GM23248 (cell line): Measurements from ENCODE around the gene STRA6. TPM values are rescaled to one million over a fixed set of nuclear protein-coding genes. Genes with fewer than 3 reads are reported as not detected.

Experiments used
- DNase-seq: peaks from one replicate; pipeline ENCODE4 v3.0.0-alpha.2; 2015
- H2AFZ ChIP-seq: fragments of 200-600 bp; sonication (generic); 2 replicates; pipeline ENCODE4 v1.6.1; 2016; ENCODE audit warnings: antibody characterized with exemption
- H3F3A ChIP-seq: fragments of 200-600 bp; sonication (generic); 2 replicates; pipeline ENCODE4 v1.6.1; 2016; ENCODE audit warnings: mild to moderate bottlenecking, antibody characterized with exemption, mixed run types; ENCODE audit not compliant: insufficient read depth
- H3K27ac ChIP-seq: fragments of 200-600 bp; sonication (generic); 2 replicates; pipeline ENCODE4 v1.5.1; 2016; ENCODE audit warnings: mild to moderate bottlenecking
- H3K27me3 ChIP-seq: fragments of 200-600 bp; sonication (generic); replicated peaks from 2 replicates; pipeline ENCODE4 v1.6.1; 2016; ENCODE audit warnings: mild to moderate bottlenecking; ENCODE audit not compliant: insufficient read depth
- H3K36me3 ChIP-seq: fragments of 200-600 bp; sonication (generic); 2 replicates; pipeline ENCODE4 v1.6.1; 2016; ENCODE audit warnings: low read depth, mild to moderate bottlenecking
- H3K4me1 ChIP-seq: fragments of 200-600 bp; sonication (generic); 2 replicates; pipeline ENCODE4 v1.6.1; 2016; ENCODE audit warnings: mild to moderate bottlenecking; ENCODE audit not compliant: insufficient read depth
- H3K4me2 ChIP-seq: fragments of 200-600 bp; sonication (generic); one replicate; pipeline ENCODE4 v1.6.1; 2016; ENCODE audit warnings: mild to moderate bottlenecking; ENCODE audit not compliant: unreplicated experiment
- H3K4me3 ChIP-seq: fragments of 200-600 bp; sonication (generic); 2 replicates; pipeline ENCODE4 v1.5.1; 2016; ENCODE audit warnings: mild to moderate bottlenecking
- H3K79me2 ChIP-seq: fragments of 200-600 bp; sonication (generic); 2 replicates; pipeline ENCODE4 v1.6.1; 2016; ENCODE audit warnings: mild to moderate bottlenecking; ENCODE audit not compliant: insufficient read depth
- H3K9ac ChIP-seq: fragments of 200-600 bp; sonication (generic); 2 replicates; pipeline ENCODE4 v1.6.1; 2016; ENCODE audit warnings: mild to moderate bottlenecking
- H3K9me2 ChIP-seq: fragments of 200-600 bp; sonication (generic); 2 replicates; pipeline ENCODE4 v1.6.1; 2016; ENCODE audit warnings: mixed run types, mild to moderate bottlenecking, moderate library complexity; ENCODE audit not compliant: insufficient read depth
- H3K9me3 ChIP-seq: fragments of 200-600 bp; sonication (generic); one replicate; pipeline ENCODE4 v1.6.1; 2017; ENCODE audit warnings: low read depth
- H4K20me1 ChIP-seq: fragments of 200-600 bp; sonication (generic); 2 replicates; pipeline ENCODE4 v1.6.0; 2016; ENCODE audit not compliant: insufficient read depth
- EZH2 ChIP-seq: fragments of 200-600 bp; sonication (generic); IDR thresholded peaks from 2 replicates; pipeline ENCODE4 v1.6.1; 2018; ENCODE audit warnings: antibody characterized with exemption, mild to moderate bottlenecking; ENCODE audit not compliant: insufficient read depth, poor library complexity, severe bottlenecking
- EZH2phosphoT487 ChIP-seq: fragments of 200-600 bp; sonication (generic); IDR thresholded peaks from 2 replicates; pipeline ENCODE4 v1.6.1; 2018; ENCODE audit warnings: antibody characterized with exemption, moderate library complexity, mild to moderate bottlenecking, low read depth; ENCODE audit not compliant: insufficient read depth
- WGBS, 2 experiments: methylation state at CpG; one replicate each; pipeline ENCODE4 v1.1.6; 2015 to 2017; ENCODE audit warnings: low lambda C conversion rate in 2 of 2, low coverage in 1 of 2; ENCODE audit errors: missing lambda C conversion rate in 2 of 2; 5-methylcytosine and 5-hydroxymethylcytosine counted together
- in situ Hi-C: fragments of 300-500 bp; cut with MboI; formaldehyde crosslinking; loops from 2 replicates; pipeline ENCODE4 v1.15.0; 2020
- polyA plus RNA-seq: library from polyadenylated mRNA; unstranded; fragments of >200 nt; fragmentation: Nextera tagmentation; extraction: Ambion mirVana; gene quantifications from 2 replicates; pipeline ENCODE4 v1.2.1, GENCODE V29; 2016
- total RNA-seq: library from RNA; depleted of rRNA; stranded (reverse); fragments of >200 nt; shearing (Covaris generic); gene quantifications from 2 replicates; pipeline ENCODE4 v1.2.3, GENCODE V29; 2014

The STRA6 gene
- total and polyA plus RNA-seq, 2 experiments from 2014 or later = not detected

GRCh38 chr15:74132681-74133651 lies 69.6 kb downstream of the STRA6 start:
- Histone ChIP-seq H3K36me3 (no peaks in the 10 kb centered on the region), H3K4me1 (peaks cover 15% of the 10 kb centered on the region; the same call in 1 of the 2 replicates), H3K27ac (no peak overlapping the region), H3K9me2 (no peaks in the 10 kb centered on the region), H3K4me2 (no peak overlapping the region), H3K4me3 (no peak overlapping the region), H3K79me2 (no peaks in the 10 kb centered on the region), H3K9ac (no peak overlapping the region), H2AFZ (no peak overlapping the region), H3K27me3 (peaks cover 61% of the 10 kb centered on the region), H4K20me1 (no peaks in the 10 kb centered on the region), H3K9me3 (no peaks in the 10 kb centered on the region), H3F3A (no peaks in the 10 kb centered on the region; the same call in 1 of the 2 replicates)
- no peak for TF ChIP-seq EZH2phosphoT487
- TF ChIP-seq EZH2 = peak; percentile 70
- WGBS, 2 experiments = 15 to 19% methylated on average over 83 to 84 of the region's 90 CpGs
- DNase-seq = peak; percentile 61
- in situ Hi-C loops = loop anchor here (5.0 kb wide), 1 partner anchor 174 kb away; no protein-coding TSS in a partner anchor

- no peak overlapping the region for H3K9ac ChIP-seq
- H3K4me1 ChIP-seq = peaks cover 14% of the 10 kb centered on the region; the same call in 1 of the 2 replicates
- TF ChIP-seq EZH2phosphoT487 = no peak
- no peak for TF ChIP-seq EZH2
- in situ Hi-C loops = loop anchor here (5.0 kb wide), 1 partner anchor 175 kb away; no protein-coding TSS in a partner anchor
- H3K79me2 ChIP-seq = no peaks in the 10 kb centered on the region
- H3K27me3 ChIP-seq = peaks cover 62% of the 10 kb centered on the region
- no peak overlapping the region for H3K4me3 ChIP-seq
- H3K36me3 ChIP-seq = no peaks in the 10 kb centered on the region
- H3K27ac ChIP-seq = no peak overlapping the region
- no peaks in the 10 kb centered on the region for H3F3A ChIP-seq
- H3K9me2 ChIP-seq = no peaks in the 10 kb centered on the region
- 26 to 31% methylated on average over 16 to 20 of the region's 20 CpGs for WGBS, 2 experiments
- DNase-seq = no peak
- no peak overlapping the region for H3K4me2 ChIP-seq
- no peak overlapping the region for H2AFZ ChIP-seq
- no peaks in the 10 kb centered on the region for H3K9me3 ChIP-seq
- no peaks in the 10 kb centered on the region for H4K20me1 ChIP-seq
These were observed 70.8 kb downstream of the STRA6 start for GRCh38 chr15:74131628-74132413.

GRCh38 chr15:74130849-74131627 lies 71.5 kb downstream of the STRA6 start:
- Histone ChIP-seq H3K27ac (no peak overlapping the region), H3K4me3 (no peak overlapping the region), H3K36me3 (no peaks in the 10 kb centered on the region), H3K27me3 (peaks cover 62% of the 10 kb centered on the region), H4K20me1 (no peaks in the 10 kb centered on the region), H3F3A (no peaks in the 10 kb centered on the region), H2AFZ (no peak overlapping the region), H3K9me2 (no peaks in the 10 kb centered on the region), H3K4me2 (no peak overlapping the region), H3K9me3 (no peaks in the 10 kb centered on the region), H3K79me2 (no peaks in the 10 kb centered on the region), H3K9ac (no peak overlapping the region), H3K4me1 (peaks cover 11% of the 10 kb centered on the region; the same call in 1 of the 2 replicates)
- in situ Hi-C loops = loop anchor here (5.0 kb wide), 1 partner anchor 176 kb away; no protein-coding TSS in a partner anchor
- 4 to 6% methylated on average over 24 to 28 of the region's 28 CpGs for WGBS, 2 experiments
- no peak for DNase-seq
- TF ChIP-seq EZH2phosphoT487 (no peak), EZH2 (peak; percentile 22)
